ENCODE results near the gene USP31. TPM values are rescaled to one million over a fixed set of nuclear protein-coding genes. Genes with fewer than 3 reads are reported as not detected.

USP31 gene
- polyA plus RNA-seq, 2 of the 4 experiments (the other 2 are of a cell fraction): 8.3 to 18.0 TPM

DNA sequence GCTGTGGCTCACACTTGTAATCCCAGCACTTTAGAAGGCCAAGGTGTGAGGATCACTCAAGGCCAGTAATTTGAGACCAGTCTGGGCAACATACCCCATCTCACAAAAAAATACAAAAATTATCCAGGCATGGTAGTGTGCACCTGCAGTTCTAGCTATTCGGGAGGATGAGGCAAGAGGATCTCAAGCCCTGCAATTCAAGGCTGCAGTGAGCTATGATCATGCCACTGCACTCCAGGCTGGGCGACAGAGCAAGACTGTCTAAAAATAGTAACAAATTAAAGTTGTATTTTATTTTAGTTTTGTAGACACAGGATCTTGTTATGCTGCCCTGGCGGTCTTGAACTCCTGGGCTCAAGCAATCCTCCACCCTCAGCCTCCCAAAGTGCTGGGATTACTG, 18.2 kb downstream of the USP31 start:
- Histone ChIP-seq H3K9me3 (peaks cover 7% of the 10 kb centered on the region; the same call in 1 of the 3 replicates), H3K4me3 (no peak overlapping the region), H3K27ac (no peak overlapping the region), H3K4me2 (no peak overlapping the region), H3K4me1 (peaks cover 22% of the 10 kb centered on the region)
- no peak for DNase-seq (ENCODE audit: low read depth in 1 of 2, low spot score in 1 of 2)
- ChIA-PET POLR2A (no interaction called here), CTCF (interaction anchor here (0.5 to 1.7 kb wide), 2 partner anchors 46 to 70 kb away, joined by 3 to 5 read pairs; no protein-coding TSS in a partner anchor)
- 87% methylated on average over 3 of the region's 3 CpGs for WGBS (ENCODE audit: missing lambda C conversion rate)
- FAIRE-seq: no peak
- ATAC-seq: no peak
- no peak for TF ChIP-seq HOXB13 (CRISPR knock-in tag; IDR thresholded peaks at IDR 0.05; ENCODE audit: low read depth)
- no peak for TF ChIP-seq ZC3H11A (IDR thresholded peaks at IDR 0.05)
- no peak for TF ChIP-seq MAFK (IDR thresholded peaks at IDR 0.05; ENCODE audit: partially characterized antibody)
- TF ChIP-seq, protein P1, sequence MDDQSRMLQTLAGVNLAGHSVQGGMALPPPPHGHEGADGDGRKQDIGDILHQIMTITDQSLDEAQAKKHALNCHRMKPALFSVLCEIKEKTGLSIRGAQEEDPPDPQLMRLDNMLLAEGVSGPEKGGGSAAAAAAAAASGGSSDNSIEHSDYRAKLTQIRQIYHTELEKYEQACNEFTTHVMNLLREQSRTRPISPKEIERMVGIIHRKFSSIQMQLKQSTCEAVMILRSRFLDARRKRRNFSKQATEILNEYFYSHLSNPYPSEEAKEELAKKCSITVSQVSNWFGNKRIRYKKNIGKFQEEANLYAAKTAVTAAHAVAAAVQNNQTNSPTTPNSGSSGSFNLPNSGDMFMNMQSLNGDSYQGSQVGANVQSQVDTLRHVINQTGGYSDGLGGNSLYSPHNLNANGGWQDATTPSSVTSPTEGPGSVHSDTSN (IDR thresholded peaks at IDR 0.05): no peak
- TF ChIP-seq ESRRA (IDR thresholded peaks at IDR 0.05; ENCODE audit: borderline replicate concordance, low read length): no peak
- no peak for TF ChIP-seq TFCP2L1 (CRISPR knock-in tag; IDR thresholded peaks at IDR 0.05)
- TF ChIP-seq, protein P2, sequence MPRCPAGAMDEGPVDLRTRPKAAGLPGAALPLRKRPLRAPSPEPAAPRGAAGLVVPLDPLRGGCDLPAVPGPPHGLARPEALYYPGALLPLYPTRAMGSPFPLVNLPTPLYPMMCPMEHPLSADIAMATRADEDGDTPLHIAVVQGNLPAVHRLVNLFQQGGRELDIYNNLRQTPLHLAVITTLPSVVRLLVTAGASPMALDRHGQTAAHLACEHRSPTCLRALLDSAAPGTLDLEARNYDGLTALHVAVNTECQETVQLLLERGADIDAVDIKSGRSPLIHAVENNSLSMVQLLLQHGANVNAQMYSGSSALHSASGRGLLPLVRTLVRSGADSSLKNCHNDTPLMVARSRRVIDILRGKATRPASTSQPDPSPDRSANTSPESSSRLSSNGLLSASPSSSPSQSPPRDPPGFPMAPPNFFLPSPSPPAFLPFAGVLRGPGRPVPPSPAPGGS (IDR thresholded peaks at IDR 0.05): no peak
- no peak for TF ChIP-seq CHD4 (IDR thresholded peaks at IDR 0.05; ENCODE audit: borderline replicate concordance)
- no peak for TF ChIP-seq GATA3 (IDR thresholded peaks at IDR 0.05; ENCODE audit: borderline replicate concordance)
- TF ChIP-seq FOXS1 (CRISPR knock-in tag; IDR thresholded peaks at IDR 0.05): no peak
- TF ChIP-seq SREBF2 (IDR thresholded peaks at IDR 0.05): no peak
- TF ChIP-seq, protein P3, sequence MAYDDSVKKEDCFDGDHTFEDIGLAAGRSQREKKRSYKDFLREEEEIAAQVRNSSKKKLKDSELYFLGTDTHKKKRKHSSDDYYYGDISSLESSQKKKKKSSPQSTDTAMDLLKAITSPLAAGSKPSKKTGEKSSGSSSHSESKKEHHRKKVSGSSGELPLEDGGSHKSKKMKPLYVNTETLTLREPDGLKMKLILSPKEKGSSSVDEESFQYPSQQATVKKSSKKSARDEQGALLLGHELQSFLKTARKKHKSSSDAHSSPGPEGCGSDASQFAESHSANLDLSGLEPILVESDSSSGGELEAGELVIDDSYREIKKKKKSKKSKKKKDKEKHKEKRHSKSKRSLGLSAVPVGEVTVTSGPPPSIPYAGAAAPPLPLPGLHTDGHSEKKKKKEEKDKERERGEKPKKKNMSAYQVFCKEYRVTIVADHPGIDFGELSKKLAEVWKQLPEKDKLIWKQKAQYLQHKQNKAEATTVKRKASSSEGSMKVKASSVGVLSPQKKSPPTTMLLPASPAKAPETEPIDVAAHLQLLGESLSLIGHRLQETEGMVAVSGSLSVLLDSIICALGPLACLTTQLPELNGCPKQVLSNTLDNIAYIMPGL (CRISPR knock-in tag; IDR thresholded peaks at IDR 0.05; ENCODE audit: borderline replicate concordance): no peak
- no peak for TF ChIP-seq MYC (IDR thresholded peaks at IDR 0.05; ENCODE audit: borderline replicate concordance, low read length)
- TF ChIP-seq RNF2 (IDR thresholded peaks at IDR 0.05; ENCODE audit: borderline replicate concordance, low read depth): no peak
- TF ChIP-seq, protein P4, sequence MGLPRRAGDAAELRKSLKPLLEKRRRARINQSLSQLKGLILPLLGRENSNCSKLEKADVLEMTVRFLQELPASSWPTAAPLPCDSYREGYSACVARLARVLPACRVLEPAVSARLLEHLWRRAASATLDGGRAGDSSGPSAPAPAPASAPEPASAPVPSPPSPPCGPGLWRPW (IDR thresholded peaks at IDR 0.05): no peak

DNA sequence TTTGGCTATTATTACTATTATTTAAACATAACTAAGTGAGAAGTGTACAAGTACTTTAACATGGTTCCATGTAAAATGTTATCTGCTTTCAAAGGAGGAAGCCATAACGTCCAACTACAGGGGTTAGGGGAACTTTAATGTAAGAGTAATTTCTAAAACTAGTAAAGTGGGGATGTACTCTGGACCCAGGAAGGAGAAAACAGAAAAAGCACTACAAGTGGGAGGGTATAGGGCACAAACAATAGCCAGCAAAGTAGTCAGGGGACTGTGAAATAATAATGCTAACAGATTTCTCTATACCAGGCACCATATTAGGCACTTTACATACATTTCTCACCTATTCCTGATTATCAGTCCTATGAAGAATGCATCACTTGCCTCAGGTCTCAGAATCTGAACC, 19.6 kb downstream of the USP31 start:
- H3K4me2 ChIP-seq: no peak overlapping the region
- ChIA-PET CTCF (interaction anchor here (2.1 kb wide), 1 partner anchor 16 kb away, joined by 6 read pairs; no protein-coding TSS in a partner anchor), POLR2A (no interaction called here)
- 53% methylated on average over 1 of the region's 1 CpG for WGBS (ENCODE audit: missing lambda C conversion rate)
- ATAC-seq: no peak
- 0 out of 3 replicates have a peak, but pooled peaks cover 2% of the 10 kb centered on the region for H3K9me3 ChIP-seq
- H3K4me1 ChIP-seq: peaks cover 35% of the 10 kb centered on the region
- no peak overlapping the region for H3K27ac ChIP-seq
- FAIRE-seq: no peak
- DNase-seq (ENCODE audit: low read depth in 1 of 2, low spot score in 1 of 2): no peak
- no peak overlapping the region for H3K4me3 ChIP-seq
- no peak for TF ChIP-seq MYC (IDR thresholded peaks at IDR 0.05; ENCODE audit: borderline replicate concordance, low read length)
- no peak for TF ChIP-seq RAD21 (conservative IDR thresholded peaks at IDR 0.05 in 1 of 2, IDR thresholded peaks at IDR 0.05 in 1 of 2)
- no peak for TF ChIP-seq ESRRA (IDR thresholded peaks at IDR 0.05; ENCODE audit: borderline replicate concordance, low read length)
- TF ChIP-seq CBX8 (IDR thresholded peaks at IDR 0.05): no peak
- TF ChIP-seq, protein P2 (IDR thresholded peaks at IDR 0.05): no peak
- TF ChIP-seq RARB (CRISPR knock-in tag; IDR thresholded peaks at IDR 0.05): no peak
- no peak for TF ChIP-seq ZFP36 (IDR thresholded peaks at IDR 0.05; ENCODE audit: borderline replicate concordance, partially characterized antibody)
- TF ChIP-seq CHD4 (IDR thresholded peaks at IDR 0.05; ENCODE audit: borderline replicate concordance): no peak
- TF ChIP-seq NR3C1 (IDR thresholded peaks at IDR 0.05): no peak
- TF ChIP-seq FOSL2 (IDR thresholded peaks at IDR 0.05): no peak
- TF ChIP-seq FOSL2 (CRISPR knock-in tag; IDR thresholded peaks at IDR 0.05): no peak
- TF ChIP-seq, protein P5, sequence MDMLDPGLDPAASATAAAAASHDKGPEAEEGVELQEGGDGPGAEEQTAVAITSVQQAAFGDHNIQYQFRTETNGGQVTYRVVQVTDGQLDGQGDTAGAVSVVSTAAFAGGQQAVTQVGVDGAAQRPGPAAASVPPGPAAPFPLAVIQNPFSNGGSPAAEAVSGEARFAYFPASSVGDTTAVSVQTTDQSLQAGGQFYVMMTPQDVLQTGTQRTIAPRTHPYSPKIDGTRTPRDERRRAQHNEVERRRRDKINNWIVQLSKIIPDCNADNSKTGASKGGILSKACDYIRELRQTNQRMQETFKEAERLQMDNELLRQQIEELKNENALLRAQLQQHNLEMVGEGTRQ (IDR thresholded peaks at IDR 0.05): no peak
- no peak for TF ChIP-seq JUNB (IDR thresholded peaks at IDR 0.05)
- TF ChIP-seq, protein P3 (CRISPR knock-in tag; IDR thresholded peaks at IDR 0.05; ENCODE audit: borderline replicate concordance): no peak
- no peak for TF ChIP-seq SREBF2 (IDR thresholded peaks at IDR 0.05)

Data from A549 (cell line).